GM19025 (cell line): ENCODE measurements around the gene TMOD2.
"Not testable (repeated sequence)": the region's sequence is repeated elsewhere in the genome, so short reads cannot be mapped to it uniquely, and the experiment has no call there.

ENCODE experiments used
- ATAC-seq: cut with Tn5 transposase; IDR thresholded peaks from one replicate; pipeline ENCODE4 v1.9.1; 2021; ENCODE audit warnings: mild to moderate bottlenecking, low read depth, moderate library complexity; ENCODE audit not compliant: unreplicated experiment

TMOD2 gene

GRCh38 chr15:51768018-51768417 is 16.6 kb downstream of the TMOD2 start:
- no peak for ATAC-seq

GRCh38 chr15:51770902-51771301 is 19.5 kb downstream of the TMOD2 start:
- no peak for ATAC-seq

- ATAC-seq, result no peak
Observed at GRCh38 chr15:51771773-51772172, 20.4 kb downstream of the TMOD2 start.

- ATAC-seq, result no peak
Observed at GRCh38 chr15:51774916-51775315, 23.5 kb downstream of the TMOD2 start.

- no peak for ATAC-seq
Observed at GRCh38 chr15:51775967-51776816, 24.8 kb downstream of the TMOD2 start.

- no peak for ATAC-seq
Observed at GRCh38 chr15:51776952-51777569, 25.7 kb downstream of the TMOD2 start.

GRCh38 chr15:51780636-51781035 is 29.2 kb downstream of the TMOD2 start:
- no peak for ATAC-seq

- no peak for ATAC-seq
Observed at GRCh38 chr15:51781506-51781905, 30.1 kb downstream of the TMOD2 start.

GRCh38 chr15:51782357-51782896 is 31.0 kb downstream of the TMOD2 start:
- ATAC-seq, result no peak

- ATAC-seq, result no peak
Observed at GRCh38 chr15:51783967-51784366, 32.6 kb downstream of the TMOD2 start.

GRCh38 chr15:51787130-51787529 is 35.7 kb downstream of the TMOD2 start:
- not testable (repeated sequence) for ATAC-seq

GRCh38 chr15:51792474-51792873 is 41.1 kb downstream of the TMOD2 start:
- ATAC-seq, result not testable (repeated sequence)

- no peak for ATAC-seq
Observed at GRCh38 chr15:51793521-51794305, 42.3 kb downstream of the TMOD2 start.

GRCh38 chr15:51796847-51797401 is 45.5 kb downstream of the TMOD2 start:
- ATAC-seq, result no peak

- ATAC-seq, result no peak
Observed at GRCh38 chr15:51798281-51798680, 46.9 kb downstream of the TMOD2 start.

GRCh38 chr15:51799282-51800252 is 48.2 kb downstream of the TMOD2 start:
- ATAC-seq, result no peak

GRCh38 chr15:51801391-51801835 is 50.0 kb downstream of the TMOD2 start:
- no peak for ATAC-seq

GRCh38 chr15:51802593-51802992 is 51.2 kb downstream of the TMOD2 start:
- ATAC-seq, result no peak

- ATAC-seq, result no peak
Observed at GRCh38 chr15:51803965-51804364, 52.6 kb downstream of the TMOD2 start.
